ENCODE data around the gene PTDSS2.
A peak's percentile ranks its signal among the peaks of the same experiment; 100 is the strongest.
"Not testable (repeated sequence)": the region's sequence is repeated elsewhere in the genome, so short reads cannot be mapped to it uniquely, and the experiment has no call there.

PTDSS2 gene

DNA sequence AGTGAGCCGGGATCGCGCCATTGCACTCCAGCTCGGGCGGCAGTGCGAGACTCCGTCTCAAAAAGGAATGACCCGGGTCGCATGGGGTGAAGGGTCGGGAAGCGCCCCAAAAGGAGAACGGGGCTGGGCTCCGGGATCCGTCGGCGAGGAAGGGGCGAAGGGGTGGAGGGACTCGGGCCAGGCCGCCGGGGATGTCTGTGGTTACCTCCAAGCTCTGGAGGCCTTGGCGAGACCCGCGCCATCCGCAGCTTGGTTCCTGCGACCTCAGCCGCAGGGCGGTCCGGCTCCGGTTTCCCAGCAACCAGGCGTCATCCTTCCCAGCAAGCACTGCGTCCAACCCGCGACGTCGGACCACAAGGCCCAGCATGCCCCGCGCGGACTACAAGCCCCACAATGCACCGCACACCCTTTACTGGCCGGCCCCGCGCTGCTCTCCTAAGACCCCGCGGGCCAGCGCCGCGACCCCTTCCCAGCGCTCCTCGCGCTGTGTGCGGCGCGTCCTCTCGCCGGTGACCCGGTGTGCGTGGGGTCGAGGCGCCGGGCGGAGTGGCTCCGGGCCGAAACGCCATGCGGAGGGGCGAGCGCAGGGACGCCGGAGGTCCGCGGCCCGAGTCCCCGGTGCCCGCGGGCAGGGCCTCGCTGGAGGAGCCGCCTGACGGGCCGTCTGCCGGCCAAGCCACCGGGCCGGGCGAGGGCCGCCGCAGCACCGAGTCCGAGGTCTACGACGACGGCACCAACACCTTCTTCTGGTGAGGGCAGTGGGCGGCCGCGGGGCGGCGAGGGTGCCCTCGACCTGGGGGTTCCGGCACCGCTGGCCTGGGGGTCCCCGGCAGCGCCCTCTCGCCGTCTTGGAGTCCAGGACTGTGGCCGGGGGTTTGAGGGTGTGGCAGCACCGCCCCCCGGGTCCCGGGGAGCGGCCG lies at the start of gene PTDSS2:
Gene PTDSS2 (plus strand): TSS at position 391 of the 920 bp plus-strand sequence. CDS start 177 bp downstream, at position 568.
- peak; percentile 97 for DNase-seq

- DNase-seq = not testable (repeated sequence)
These were observed 48.9 kb upstream of the PTDSS2 start for GRCh38 chr11:401196-401595.

GRCh38 chr11:403021-403760 lies 46.9 kb upstream of the PTDSS2 start:
- no peak for DNase-seq

DNA sequence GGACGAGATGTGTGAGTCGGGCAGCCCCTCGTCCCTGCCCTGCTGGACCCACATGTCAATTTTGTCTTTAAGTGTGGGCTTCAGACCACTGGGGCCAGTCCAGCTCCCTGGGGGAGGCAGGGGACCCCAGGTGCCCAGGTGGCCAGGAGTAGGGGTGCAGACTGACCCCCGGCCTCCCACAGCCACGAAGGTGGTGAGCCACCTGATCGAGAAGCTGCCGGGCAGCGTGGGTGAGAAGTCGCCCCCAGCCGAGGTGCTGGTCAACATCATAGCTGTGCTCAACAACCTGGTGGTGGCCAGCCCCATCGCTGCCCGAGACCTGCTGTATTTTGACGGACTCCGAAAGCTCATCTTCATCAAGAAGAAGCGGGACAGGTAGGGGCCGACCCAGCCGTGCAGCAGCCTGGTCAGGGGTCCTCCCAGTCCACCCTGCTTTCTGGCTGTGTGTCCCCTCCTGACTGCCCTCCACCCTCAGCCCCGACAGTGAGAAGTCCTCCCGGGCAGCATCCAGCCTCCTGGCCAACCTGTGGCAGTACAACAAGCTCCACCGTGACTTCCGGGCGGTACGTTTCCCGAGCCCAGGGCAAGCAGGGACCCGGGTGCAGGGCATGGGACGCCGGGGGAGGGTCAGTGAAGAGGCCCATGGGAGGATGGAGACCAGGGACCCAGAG lies 46.2 kb upstream of the PTDSS2 start:
- DNase-seq = no peak

DNA sequence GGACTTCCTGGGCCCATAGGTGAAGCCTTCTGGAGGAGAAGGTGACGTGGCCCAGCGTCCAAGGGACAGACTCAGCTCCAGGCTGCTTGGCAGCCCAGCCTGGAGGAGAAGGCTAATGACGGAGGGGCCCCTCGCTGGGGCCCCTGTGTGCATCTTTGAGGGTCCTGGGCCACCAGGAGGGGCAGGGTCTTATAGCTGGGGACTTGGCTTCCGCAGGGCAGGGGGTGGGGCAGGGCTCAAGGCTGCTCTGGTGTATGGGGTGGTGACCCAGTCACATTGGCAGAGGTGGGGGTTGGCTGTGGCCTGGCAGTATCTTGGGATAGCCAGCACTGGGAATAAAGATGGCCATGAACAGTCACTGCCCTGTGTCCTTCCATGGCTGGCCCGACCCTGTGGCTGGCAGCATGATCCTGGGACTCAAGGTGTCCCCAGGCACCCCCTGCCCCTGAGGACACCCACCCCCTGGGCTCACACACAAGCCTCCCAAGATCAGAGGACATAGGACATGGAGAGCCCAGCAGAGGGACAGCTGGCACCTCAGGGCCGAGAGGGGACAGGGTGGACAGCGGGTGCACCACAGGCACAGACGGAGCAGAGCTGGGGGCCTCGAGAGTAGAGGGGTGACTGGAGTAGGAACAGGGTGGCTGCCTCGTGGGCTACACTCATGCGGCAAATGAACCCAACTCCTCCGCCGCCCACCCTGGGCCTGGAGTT lies 45.4 kb upstream of the PTDSS2 start:
- DNase-seq = no peak

GRCh38 chr11:405323-405953 lies 44.6 kb upstream of the PTDSS2 start:
- no peak for DNase-seq

DNA sequence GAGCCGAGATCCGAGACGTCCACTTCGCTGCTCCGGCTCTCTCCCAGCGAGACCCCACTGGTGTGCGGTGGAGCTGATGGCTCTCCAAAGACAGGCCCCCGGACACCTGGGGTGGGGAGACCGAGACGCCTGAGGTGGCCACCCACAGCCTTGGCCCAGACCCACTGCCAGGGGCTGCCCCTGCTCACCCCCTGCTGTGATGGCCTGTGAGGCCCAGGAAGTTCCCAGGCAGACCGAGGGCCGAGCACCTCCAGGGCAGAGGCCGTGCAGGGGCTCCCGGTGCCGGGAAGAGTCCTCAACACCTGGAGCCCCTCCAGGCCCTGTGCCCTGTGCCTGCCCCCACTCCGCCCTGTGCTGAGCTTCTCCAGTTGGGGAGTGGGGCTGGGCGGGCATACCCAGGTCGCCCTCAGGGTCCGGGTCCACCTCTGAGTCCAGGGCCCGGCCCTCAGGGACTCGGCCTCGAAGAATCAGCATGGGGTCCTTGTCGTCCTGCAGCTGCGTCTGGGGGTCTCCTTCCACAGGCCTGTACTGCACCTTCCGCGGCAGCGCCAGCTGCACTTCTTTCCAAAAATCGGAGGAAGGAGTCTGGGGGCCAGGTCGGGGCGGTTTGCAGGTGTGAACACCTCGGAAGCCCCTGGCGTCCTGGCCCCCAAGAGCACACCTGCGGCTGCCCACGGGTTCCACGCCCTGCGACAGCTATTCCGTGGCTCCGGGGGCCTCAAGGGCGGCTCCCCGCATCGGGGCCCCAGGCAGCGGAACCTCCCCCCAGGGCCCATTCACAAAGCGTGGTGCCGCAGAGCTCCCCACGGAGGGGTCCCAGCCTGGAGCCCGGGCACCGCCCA lies 43.9 kb upstream of the PTDSS2 start:
- no peak for DNase-seq

DNA sequence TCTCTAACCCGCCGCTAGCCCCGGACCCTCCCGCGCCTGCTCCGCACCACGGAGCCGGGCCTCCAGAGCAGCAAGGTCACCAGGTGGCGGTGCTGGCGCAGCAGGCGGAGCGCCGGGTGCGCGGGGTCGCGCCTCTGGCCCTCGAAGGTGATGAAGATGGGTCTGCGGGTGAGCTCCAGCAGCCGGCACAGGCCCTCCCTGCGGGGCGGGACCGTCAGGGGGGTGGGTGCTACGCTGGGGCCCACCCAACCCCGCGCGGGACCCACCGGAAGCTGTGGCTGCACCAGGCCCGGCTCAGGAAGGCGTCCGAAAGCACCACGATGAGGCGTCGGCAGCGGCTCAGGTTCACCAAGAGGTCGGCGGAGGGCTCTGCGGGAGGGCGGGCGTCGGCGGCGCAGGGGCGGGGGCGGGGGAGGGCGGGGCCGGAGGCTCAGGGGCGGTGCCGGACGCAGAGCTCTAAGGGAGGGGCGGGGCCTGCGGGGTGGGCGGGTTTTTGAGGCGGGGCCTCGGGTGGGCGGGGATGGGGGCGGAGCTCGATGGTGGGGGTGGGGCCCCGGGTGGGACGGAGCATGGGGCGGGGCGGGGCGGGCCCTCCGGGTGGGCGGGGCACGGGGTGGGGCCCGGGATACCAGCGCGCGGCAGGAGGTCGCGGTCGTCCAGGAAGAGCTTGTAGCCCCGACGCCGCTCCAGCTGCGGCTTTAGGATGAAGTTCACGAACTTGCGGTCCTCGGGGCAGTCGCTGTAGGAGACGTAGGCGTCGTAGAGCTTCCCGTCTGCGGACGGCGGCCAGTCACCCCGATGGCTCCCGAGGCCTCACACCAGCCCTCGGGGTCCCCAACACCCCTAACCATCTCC lies 43.1 kb upstream of the PTDSS2 start:
- DNase-seq = peak; percentile 28

DNA sequence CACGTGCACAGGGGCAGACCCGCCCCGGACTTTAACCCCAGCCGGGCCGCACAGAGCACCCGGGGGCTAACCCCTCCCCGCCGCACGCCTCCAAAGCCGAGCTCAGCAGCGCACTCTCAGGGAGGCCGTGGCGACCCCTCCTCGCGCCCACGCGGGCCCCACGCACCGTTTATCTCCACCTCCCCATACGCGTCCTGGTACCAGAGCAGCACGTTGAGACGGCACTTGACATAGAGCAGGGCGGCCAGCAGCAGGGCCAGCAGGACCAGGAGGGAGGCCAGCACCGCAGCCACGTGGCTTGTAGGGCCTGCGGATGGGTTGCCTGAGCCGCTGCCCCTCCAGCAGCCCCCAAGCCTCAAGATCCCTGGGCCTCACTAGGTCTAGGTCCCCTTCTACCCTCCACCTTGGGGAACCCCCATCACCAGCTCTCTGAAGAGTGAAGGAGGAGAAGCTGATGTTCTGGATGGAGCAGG lies 42.4 kb upstream of the PTDSS2 start:
- no peak for DNase-seq

GRCh38 chr11:408154-409007 lies 41.7 kb upstream of the PTDSS2 start:
- no peak for DNase-seq

DNA sequence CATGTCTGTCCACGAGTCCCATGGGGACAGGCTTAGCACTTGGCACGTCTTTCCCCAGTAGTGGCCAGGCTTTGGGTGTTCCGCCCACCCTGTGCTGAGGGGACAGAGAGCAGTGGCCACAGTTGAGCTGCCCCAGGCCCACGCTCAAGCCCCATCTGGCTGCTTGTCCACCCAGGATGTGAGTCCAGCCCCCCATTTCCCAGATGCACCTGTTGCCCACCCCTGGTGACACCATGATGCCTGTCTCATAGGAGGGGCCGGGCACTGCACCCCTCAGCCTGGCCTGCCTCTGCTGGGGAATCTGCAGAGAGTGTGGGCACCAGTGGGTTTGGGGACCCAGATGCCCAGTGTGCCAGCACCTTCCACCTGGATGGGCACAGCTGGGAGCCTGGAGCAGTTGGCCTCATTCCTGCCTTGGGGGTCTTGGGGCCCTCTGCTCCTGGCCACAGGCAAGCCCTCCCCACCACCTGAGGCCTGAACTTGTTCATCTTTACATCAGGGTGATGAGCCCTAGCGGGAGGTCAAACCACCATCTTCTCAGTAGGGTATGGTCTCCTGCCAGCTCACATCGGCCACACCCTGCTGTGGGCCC lies 41.0 kb upstream of the PTDSS2 start:
- no peak for DNase-seq

DNA sequence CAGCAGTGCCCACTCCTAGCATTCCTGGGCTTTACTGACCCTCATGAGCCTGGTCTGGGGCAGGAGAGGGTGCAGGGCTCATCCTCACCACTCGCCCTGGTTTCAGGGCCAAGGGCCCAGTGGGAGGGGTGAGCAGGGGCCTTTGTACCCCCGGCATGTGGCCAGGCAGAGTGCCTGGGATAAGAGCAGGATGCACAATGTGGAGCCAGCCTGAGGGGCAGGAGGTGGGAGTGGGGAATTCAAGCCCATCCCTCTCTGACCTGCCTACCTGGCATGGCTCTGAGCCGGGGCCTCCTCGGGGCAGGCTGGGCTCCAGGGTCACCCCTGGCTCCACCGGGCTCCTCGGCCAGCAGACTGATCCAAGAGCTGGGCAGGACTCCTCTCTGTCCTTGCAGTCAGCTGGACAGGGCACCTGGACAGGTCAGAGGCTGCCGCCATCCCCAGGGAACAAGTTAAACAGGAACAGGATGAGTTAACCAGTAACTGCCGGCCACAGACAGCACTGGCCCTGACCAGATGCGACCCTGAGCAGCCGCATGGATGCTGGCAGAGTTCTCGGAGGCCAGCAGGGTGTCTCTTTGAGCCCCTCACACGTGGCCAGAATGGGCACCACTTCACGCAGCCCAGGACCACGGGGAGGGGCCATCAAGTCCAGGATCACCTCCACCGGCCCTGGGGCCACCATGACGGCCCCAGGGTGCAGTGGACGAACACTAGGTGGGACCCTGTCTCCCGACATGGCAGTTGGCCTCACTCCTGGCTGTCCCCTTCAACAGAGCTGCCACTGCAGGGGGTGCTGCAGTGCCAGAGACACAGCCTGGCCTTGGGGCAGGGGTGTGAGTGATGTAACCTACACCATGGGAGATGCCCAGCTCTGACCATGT lies 40.2 kb upstream of the PTDSS2 start:
- no peak for DNase-seq

DNA sequence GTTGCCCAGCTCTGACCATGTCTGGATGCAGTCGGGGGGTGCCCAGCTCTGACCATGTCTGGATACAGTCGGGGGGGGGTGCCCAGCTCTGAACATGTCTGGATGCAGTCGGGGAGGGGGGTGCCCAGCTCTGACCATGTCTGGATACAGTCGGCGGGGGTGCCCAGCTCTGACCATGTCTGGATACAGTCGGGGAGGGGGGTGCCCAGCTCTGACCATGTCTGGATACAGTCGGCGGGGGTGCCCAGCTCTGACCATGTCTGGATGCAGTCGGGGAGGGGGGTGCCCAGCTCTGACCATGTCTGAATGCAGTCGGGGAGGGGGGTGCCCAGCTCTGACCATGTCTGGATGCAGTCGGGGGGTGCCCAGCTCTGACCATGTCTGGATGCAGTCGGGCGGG lies 39.4 kb upstream of the PTDSS2 start:
- DNase-seq = not testable (repeated sequence)

DNA sequence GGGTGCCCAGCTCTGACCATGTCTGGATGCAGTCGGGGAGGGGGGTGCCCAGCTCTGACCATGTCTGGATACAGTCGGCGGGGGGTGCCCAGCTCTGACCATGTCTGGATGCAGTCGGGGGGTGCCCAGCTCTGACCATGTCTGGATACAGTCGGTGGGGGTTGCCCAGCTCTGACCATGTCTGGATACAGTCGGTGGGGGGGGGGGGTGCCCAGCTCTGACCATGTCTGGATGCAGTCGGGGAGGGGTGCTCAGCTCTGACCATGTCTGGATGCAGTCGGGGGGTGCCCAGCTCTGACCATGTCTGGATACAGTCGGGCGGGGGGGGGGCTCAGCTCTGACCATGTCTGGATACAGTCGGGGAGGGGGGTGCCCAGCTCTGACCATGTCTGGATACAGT lies 38.6 kb upstream of the PTDSS2 start:
- not testable (repeated sequence) for DNase-seq

- DNase-seq = no peak
These were observed 37.4 kb upstream of the PTDSS2 start for GRCh38 chr11:412641-413119.

DNA sequence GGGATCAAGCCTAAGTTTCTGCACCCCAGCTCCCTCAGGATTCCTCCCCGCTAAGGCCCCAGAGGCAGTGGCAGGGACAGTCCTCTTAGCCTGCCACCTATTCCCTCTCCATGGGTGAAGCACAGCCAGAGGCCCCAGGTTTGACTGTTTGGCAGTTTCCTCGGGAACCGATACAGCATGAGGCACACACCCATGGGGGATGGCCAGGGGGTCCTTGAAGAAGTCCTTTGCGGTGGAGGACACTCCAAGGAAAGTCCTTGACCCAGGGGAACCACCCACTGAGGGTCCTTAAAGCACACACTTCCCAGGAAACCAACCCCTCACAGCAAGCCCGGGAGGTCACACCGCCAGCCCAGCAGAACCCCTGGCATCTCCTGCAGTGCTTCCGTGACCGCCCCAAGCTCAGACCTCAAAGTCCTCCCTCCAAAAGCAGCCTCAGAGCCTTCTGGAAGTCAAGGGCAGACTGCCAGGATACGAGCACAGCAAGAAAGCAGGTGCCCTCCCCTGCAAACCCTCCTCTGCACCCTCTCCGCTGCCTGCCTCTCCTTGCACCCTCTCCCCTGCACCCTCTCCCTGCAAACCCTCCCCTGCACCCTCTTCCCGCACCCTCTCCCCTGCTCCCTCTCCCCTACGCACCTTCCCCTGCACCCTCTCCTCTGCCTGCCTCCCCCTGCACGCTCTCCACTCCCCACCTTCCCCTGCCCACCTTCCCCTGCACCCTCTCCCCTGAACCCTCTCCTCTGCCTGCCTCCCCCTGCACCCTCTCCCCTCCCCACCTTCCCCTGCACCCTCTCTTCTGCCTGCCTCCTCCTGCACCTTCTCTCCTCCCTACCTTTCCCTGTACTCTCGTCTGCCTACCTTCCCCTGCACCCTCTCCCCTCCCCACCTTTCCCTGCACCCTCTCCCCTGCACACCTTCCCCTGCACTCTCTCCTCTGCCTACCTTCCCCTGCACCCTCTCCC lies 36.7 kb upstream of the PTDSS2 start:
- DNase-seq = no peak

All from NCI-H345 (cell line).